NCI-H1436 (cell line): ENCODE data around the gene LRRC37A3.
"Not testable (repeated sequence)": the region's sequence is repeated elsewhere in the genome, so short reads cannot be mapped to it uniquely, and the experiment has no call there.

Experiments used
- DNase-seq: peaks from one replicate; lab custom pipeline; 2025; lab: John Stamatoyannopoulos, UW

The LRRC37A3 gene

DNA sequence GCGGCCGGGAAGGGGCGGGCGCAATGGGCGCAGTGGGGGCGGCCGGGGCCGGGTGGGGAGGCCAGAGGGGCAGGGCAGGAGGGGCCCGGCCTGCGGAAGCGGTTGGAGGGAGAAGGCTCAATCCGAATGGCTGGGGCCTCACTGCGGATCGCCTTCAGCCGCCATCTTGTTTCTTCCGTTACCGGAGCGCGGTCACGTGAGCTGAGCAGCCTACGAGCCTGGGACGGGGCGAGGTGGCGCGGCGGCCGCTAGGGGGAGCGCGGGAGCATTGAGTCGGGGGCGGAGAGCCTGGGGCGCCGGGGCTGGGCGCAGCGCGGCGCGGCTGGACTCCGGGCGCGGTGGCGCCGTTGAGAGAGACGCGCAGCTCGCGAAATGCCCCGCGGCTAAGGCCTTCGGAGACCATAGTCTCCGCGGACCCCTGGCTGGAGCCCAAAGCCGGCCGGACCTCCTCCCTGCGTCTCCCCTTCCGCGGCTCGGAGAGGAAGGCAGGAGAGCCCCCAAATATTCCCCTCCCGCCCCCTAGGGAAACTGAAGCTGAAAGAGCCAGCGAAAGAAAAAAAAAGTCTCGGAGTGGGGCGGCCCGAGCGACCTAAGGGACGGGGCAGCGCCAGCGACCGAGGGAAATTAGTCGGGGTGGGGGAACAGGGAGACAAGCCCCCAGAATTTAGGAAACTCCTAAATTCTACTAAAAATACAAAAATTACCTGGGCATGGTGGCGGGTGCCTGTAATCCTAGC, at the start of gene LRRC37A3:
Gene LRRC37A3 (minus strand): TSS at position 190 of the 737 bp plus-strand sequence. CDS start 22,221 bp downstream, outside the sequence.
- peak; percentile 98 for DNase-seq

DNA sequence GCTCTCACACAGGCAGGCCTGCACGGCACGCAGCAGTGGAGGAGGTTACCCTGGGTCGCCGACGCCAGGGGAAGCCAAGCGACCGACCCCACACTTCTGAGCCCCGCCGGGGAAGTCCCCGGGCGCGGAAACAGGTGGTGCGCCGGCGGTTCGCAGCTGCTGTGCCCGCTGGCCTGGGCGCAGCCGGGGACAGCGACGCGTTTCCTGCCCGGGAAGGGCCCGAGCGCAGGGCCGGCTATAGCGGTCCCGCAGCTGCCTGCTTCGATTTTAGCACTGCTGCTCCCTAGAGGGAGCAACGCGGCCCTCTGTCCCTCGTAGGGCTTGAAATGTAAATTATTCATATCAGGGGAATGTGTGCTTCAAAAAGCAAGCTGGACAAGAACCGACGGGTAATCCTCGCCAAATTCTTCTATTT, 46.6 kb upstream of the LRRC37A3 start:
- DNase-seq: peak; percentile 51

DNA sequence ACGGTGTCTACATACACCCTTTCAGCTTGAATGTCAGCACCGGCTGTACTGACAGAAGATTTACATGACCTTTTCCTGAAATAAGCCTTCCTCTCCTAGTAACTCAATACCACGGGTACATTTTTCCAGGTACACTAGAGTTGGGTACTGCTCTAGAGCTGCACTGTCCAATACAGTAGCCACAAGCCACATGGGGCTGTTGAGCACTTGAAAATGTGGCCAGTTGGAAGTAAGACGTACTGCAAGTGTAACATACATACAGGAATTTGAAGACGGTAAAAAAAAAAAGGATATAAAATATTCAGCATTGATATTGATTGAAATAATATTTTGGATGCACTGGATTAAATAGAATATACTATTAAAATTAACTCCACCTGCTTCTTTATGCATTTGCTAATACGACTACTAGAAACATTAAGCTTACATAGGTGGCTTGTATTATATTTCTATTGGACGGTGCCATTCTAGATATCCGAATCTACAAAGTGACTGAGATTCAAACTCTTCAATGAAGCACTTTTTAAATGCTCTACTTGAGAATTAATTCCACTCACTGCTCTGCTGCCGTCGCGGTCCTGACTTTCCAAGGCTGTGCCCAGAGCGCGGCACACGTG, 46.1 kb upstream of the LRRC37A3 start:
- DNase-seq: not testable (repeated sequence)

DNA sequence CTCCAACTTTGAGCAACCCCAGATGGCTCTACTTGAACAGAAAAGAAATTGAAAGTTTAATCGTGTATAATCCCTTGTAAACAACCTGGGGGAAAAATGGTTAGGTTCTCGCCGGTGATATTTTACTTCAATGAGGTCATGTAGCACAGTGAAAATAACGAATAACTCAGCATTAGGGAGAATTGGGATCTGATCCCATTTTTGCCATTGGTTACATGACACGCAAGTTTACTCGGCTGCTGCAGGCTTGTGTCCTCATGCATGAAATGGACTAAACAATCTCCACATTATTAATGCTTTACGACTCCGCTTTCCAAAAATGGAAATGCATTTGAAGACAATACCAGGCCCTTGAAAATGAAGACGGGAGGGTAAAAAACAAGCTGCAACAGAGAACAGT, 45.5 kb upstream of the LRRC37A3 start:
- no peak for DNase-seq

DNA sequence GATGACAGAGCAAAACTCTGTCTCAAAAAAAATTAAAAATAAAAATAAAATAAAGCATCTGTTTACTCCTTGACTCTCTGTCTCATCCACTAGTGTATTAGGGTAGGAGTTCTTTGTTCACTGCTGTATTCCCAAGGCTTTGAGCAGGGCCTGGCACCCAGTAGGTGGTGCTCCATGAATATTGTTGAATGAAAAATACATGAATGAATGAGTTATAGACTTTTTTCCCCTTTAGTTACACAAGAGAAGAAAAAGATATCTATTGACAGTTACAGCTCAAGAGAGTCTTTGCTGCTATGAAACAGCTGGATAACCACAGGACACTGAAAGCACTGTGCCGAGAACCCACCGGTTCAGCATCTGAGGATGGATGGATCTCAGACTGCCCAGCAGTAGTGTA, 44.5 kb upstream of the LRRC37A3 start:
- DNase-seq: not testable (repeated sequence)

DNA sequence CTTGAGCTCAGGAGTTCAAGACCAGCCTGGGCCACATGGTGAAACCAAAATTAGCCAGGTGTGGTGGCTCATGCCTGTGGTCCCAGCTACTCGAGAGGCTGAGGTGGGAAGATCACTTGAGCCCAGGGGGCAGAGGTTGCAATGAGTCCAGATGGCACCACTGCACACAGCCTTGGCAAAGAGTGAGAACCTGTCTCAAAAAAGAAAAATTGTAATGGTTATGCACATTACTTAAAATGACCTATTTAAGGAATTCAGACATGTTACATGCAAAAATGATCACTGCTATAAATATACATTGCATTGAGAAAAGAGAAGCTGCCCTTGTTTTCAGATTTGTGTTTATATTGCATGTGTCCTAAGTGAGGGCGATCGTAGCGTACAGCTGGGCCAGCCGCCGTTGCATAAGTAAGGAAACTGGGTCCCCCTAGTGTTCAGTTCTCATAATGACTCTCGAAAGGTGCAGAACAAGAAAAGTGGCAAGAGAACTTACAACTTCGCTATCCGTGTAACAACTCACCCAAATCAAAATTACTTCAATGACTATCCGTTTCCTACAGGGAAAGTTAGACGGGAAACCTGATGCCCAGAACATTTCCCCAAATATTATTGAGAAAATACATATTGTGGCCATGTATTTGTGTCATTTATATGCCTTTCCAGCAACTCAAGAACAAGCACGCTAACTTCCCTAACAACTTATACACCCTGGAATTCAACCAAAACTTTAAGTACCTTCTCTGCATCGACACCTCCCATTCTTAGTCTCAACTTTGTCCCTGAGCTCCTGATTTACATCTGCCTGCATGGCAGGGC, 42.5 kb upstream of the LRRC37A3 start:
- peak; percentile 75 for DNase-seq

DNA sequence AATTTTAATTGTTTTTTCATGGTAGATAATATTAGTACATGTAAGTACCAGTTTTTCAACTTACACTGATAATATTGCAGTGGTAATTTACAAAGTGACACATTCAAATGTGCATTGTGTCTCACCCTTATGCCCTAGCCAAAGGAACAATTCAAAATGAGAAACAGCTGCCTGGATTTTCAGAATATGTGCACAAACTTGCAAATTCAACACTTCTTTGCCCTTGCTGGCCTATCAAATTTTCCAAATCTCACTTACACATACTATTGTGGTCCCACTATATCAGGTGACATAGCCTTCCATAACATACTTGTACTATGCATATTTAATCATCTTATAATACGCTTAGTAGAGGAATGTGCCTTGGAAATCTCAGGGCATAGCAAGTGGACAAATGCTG, 32.6 kb upstream of the LRRC37A3 start:
- no peak for DNase-seq

DNA sequence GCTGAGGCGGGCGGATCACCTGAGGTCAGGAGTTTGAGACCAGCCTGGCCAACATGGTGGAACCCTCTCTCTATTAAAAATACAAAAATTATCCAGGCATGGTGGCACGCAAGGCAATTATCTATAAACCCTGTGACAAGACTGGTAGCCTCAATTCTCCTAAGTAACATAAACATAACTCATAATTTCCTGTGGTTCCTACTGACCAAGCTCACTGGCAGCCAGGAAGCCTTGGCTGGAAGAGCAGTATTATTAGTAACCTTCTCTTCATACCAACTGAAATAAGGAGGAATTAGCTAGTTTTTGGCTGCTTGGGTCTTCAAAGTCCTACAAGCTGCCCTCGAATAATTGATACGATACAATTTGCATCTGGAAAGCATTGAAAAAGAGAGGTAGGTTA, 31.6 kb upstream of the LRRC37A3 start:
- DNase-seq: no peak

DNA sequence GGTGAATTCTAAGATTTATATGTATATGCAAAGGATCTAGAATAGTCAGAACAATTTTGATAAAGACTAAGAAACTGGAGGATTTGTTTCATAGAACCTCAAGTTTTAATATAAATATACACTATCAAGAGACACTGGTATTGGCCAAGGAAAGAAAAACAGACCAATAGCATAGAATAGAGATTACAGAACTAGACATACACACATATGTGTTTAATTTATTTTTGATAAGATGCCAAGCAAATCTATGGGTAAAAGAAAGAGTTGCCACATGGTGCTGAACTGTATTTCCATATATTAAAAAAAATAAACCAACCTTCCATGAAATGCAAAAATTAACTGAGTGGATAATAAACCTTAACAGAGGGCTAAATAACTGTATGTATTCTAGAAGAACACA, 27.9 kb upstream of the LRRC37A3 start:
- no peak for DNase-seq

DNA sequence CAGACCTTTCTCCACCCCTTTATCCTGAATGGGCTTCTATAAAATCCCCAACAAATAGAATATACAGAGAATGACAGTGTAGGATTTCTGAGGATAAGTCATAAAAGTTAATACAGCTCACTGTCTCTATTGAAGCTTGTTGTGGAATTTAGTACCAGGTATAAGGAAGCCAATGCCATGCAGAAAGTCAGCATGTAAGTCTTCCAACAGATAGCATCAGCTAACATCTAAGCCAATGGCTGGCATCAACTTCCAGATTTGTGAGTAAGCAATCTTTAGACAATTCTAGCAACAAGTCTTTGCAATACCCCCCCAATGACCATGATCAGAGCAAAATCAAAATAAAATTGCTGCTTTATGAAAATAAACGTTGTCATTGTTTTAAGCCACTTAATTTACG, 22.5 kb upstream of the LRRC37A3 start:
- DNase-seq: no peak

DNA sequence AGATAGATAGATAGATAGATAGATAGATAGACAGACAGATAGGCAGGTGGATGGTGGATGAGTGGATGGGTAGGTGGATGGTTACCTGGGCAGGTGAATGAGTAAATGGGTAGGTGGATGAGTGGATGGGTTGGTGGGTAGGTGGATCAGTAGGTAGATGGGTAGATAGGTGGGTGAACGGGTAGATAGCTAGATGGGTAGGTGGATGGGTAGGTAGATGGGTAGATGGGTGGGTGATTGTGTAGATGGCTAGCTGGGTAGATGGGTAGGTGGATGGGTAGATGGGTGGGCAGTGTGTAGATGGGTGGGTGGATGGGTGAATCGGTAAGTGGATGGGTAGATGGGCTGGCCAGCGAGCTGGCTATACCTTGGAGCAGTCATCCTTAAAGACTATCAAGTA, 21.8 kb upstream of the LRRC37A3 start:
- no peak for DNase-seq

DNA sequence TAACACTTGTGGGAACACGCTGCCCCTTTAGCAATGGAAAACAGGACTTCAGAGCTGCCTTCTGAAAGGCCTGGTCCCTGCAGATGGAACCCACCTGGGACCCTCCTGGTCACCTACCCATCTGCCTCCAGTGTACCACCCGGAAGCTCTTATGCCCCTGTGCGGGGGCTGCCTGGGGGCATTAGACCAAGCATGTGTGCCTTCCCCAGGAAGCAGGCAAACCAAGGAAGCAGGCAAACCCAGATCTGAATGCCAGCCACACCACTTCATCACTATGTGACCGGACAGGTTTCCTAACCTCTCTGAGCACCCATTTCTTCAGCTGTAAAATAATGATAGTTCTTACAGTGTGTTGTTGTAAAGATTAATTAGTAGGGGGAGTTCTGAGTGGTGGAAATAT, 20.8 kb upstream of the LRRC37A3 start:
- no peak for DNase-seq

DNA sequence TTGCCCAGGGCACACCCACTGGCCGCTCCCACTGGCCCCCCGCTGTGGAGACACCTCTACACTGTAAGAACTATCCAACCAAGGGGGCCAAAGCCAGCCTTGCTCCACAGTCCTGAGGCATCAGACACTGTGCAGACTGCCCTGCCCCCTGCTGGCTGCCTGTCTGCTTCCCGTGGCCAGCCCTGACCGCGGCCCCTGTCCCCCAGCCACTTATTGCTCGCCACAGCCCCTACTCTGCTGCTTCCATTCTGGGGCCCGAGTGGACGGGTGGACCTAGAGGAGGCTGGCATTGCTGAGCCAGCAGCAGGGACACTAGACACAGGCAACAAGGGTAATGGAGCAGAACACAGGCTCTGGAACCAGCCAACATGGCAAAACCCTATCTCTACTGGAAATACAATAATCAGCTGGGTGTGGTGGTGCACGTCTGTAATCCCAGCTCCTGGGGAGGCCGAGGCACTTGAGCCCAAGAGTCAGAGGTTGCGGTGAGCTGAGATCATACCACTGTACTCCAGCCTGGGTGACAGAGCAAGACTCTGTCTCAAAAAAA, 19.7 kb upstream of the LRRC37A3 start:
- DNase-seq: no peak

DNA sequence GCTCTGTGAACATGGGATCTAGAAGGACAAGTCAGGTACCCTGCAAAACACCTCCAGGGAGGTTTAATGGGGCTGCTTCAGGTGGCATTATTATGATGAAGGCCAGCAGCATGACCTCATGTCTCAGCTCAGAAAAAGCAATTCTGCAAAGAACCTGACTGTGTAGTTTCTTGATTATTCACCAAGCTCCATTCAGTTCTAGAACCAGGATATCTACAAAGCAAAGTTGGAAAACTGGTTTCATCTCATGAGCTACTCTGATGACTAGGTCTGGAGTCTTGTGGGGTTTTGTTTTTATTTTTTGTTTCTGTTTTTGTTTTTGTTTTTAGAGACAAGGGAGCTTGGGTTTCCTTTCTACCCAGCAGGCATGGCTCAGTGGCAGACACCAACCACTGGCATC, 19.0 kb upstream of the LRRC37A3 start:
- no peak for DNase-seq

DNA sequence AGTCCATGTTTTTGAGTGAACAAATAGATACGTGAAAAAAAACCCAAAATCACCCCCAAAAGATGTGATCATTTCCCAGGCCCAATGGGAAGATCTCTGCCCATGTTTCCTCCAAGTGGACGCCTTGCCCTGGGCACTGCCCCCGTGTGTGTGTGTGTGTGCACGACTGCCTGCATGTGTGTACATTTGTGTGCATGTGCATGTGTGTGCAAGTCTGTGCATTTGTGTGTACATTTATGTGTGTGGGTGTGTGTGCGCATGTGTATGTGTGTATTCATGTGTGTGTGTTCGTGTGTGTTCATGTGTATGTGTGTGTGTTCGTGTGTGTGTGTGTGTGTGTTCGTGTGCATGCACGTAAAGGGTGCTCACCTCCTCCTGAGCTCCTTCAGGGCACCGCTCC, 16.8 kb upstream of the LRRC37A3 start:
- DNase-seq: no peak

DNA sequence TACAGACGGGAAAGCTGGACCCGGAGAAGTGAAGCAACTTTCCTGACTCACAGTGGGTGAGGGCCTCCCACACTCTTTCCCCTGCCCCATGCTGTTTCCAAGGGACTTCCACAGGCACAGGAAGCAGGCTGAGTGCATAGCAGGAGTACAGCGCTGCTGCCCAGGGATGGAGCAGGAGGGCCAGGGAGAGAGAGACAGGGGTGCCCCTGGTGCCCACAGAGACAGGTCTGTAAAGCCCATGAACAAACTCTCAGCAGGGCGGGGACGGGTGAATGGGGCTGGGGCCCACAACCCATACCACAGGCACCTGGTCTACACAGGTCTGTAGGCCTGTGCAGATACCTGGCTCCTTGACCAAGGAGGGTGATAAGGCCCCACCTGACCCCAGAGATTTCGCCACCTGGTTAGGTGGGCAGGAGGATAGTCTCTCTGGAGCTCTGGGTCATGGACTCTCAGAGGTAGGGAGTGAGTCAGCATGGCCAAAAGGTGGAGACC, 15.1 kb upstream of the LRRC37A3 start:
- DNase-seq: not testable (repeated sequence)

DNA sequence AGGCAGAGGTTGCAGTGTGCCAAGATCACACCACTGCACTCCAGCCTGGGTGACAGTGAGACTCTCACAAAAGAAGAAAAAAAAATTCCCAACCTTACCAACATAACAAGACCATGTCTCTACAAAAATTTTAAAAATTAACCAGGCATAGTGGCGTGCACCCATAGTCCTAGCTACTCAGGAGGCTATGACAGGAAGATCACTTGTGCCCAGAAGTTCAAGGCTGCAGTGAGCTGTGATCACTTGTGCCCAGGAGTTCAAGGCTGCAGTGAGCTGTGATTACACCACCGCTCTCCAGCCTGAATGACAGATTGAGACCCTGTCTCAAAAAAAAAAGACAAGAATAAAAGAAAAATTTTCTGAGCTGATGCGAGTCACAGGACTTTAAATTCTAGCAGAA, 13.6 kb upstream of the LRRC37A3 start:
- DNase-seq: not testable (repeated sequence)

DNA sequence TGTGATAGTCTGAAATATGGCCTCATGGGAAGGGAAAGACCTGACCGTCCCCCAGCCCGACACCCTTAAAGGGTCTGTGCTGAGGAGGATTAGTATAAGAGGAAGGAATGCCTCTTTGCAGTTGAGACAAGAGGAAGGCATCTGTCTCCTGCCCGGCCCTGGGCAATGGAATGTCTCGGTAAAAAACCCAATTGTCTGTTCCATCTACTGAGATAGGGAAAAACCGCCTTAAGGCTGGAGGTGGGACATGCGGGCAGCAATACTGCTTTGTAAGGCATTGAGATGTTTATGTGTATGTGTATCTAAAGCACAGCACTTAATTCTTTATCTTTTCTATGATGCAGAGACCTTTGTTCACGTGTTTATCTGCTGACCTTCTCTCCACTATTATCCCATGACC, 11.1 kb upstream of the LRRC37A3 start:
- DNase-seq: not testable (repeated sequence)

DNA sequence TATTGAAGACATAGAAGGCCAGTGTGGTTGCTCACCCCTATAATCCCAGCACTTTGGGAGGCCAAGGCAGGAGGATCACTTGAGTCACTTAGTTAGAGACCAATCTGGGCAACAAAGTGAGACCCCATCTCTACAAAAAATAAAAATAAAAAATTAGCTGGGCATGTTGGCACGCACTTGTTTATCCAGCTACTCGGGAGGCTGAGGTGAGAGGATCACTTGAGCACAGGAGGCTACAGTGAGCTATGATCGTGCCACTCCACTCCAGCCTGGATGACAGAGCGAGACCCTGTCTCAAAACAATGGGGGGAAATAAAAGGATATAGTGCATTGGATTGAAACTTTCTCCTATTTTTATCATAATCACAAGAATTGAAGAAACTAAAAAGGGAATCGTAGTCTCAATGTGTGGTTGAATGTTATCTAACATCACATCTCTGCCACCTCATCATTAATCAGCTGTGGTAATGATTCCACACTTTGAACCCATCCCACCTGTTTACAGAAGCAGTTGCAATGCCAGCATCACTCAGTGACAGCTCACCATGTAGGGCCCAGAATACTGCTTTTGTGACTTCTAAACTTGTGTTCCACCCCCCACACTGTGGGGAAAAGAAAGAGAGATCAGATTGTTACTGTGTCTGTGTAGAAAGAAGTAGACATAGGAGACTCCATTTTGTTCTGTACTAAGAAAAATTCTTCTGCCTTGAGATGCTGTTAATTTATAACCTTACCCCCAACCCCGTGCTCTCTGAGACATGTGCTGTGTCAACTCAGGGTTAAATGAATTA, 10.3 kb upstream of the LRRC37A3 start:
- not testable (repeated sequence) for DNase-seq

DNA sequence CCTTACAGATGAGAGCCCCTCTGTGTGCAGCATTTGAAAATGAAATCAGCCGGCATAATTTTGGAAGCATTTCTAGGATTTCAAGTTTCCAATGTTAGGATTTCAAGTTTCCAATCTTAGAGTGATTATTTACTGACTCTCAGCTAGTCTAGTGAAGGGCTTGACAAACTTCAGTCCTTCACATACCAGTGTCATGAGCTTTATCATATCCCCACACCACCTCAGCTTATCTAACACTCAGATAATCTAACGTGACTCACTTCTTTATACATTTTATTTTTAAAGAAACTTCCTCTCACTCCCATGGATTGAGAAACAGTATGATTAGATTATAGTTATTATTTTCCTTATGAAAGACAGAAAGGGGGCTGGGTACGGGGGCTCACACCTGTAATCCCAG, 9.4 kb upstream of the LRRC37A3 start:
- not testable (repeated sequence) for DNase-seq

DNA sequence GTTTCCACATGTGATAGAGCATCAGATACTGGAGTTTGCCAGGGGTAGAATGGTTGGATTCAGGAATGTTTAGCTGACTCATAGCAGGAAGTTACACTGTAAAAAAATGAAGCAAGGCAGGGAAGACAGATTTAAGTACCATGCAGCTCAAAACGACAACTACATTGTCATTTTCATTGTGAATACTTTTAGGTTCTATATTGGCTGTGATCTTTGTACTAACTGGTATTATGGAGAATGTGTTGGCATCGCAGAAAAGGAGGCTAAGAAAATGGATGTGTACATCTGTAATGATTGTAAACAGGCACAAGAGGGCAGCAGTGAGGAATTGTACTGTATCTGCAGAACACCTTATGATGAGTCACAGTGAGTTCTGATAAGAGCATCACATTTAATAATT, 8.2 kb upstream of the LRRC37A3 start:
- DNase-seq: peak; percentile 76

DNA sequence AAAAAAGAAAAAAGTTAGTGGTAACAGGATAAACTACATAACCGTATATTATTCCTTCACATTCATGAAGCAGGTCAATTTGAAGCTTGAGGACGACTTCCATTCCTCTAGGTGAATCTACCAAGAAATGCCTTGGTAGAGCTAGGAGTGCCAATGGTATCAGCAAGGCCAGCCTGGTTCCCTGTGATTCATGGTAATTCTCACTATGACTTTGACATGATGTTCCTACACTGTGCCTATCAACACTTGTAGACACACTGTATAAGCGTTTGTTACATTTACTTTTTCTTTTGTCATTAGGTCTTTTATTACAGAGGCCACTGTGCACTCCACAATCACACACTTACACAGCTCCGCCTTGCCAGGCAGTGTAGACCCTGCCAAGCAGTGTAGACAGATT, 7.2 kb upstream of the LRRC37A3 start:
- not testable (repeated sequence) for DNase-seq
